AG09319 (cell line): ENCODE results near the gene USP43.
A peak's percentile ranks its signal among the peaks of the same experiment; 100 is the strongest.

ENCODE experiments used
- DNase-seq: peaks from one replicate; pipeline ENCODE4 v3.0.0-alpha.2; 2010; ENCODE audit warnings: low read depth; ENCODE audit errors: extremely low read depth
- TF ChIP-seq, protein P1 (sequence below): IDR thresholded peaks from 2 replicates; pipeline ENCODE4 v1.5.1; 2011; ENCODE audit warnings: low read depth, mild to moderate bottlenecking, inconsistent platforms, low read length, moderate library complexity

Gene USP43

DNA sequence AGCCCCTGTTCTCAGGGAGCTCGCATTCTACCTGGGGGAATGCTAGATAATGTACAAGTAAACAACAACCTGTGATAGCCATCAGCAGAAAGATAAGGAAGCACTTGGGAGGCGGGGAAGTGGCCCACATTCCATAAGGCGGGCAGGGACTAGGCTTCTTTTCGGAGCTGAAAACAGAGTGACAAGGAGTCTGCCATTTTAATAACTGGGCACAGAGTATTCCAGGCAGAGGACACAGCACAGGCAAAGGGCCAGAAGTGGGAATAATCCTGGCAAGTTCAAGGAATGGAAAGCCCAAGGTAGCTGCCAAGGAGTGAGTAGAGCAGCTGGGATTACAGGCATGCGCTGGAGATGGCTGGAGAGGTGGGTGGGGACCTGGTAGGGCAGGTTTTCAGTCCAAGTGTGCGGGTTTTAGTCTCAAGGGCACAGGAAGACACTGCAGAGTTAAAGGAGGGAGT is 24.3 kb downstream of the USP43 start:
- DNase-seq, result no peak
- TF ChIP-seq, protein P1, sequence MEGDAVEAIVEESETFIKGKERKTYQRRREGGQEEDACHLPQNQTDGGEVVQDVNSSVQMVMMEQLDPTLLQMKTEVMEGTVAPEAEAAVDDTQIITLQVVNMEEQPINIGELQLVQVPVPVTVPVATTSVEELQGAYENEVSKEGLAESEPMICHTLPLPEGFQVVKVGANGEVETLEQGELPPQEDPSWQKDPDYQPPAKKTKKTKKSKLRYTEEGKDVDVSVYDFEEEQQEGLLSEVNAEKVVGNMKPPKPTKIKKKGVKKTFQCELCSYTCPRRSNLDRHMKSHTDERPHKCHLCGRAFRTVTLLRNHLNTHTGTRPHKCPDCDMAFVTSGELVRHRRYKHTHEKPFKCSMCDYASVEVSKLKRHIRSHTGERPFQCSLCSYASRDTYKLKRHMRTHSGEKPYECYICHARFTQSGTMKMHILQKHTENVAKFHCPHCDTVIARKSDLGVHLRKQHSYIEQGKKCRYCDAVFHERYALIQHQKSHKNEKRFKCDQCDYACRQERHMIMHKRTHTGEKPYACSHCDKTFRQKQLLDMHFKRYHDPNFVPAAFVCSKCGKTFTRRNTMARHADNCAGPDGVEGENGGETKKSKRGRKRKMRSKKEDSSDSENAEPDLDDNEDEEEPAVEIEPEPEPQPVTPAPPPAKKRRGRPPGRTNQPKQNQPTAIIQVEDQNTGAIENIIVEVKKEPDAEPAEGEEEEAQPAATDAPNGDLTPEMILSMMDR, result no peak

DNA sequence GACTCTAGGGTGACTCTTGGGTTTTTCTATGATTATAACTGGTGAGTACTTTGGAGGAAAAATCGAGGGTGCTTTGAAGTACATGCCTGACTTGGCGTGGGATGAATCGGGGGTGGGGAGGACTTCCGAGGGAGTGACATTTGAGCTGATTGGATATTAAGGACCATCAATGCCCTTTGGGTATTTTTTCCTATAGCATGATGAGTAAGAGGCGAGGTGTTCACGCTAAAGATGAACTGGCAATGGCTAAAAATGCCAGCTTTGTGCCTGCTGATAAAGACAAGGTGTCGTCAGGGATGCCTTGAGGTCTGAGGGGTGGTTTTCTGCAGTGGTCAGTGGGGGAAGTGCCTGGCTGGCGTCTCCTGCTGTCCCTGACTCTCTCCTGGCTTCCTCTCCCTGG is 25.3 kb downstream of the USP43 start:
- TF ChIP-seq, protein P1, result no peak

DNA sequence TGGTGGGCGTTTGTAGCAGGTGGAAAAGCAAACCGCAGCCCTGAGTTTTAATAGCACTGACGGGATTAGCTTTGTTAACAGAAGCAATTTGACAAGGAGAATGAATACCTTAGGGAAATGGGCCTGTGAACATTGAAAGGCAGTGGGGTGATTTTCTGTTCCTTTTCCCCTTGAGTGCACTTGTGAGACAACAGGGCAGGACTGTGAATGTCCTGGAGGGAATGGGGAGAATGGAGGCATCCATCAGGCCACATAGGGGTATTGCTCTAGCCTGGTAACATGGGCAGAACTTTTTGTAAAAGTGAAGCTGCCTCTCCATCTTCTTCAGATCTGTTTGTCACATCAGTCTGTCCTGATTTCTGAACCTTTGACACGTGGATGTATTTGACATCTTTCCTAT is 26.2 kb downstream of the USP43 start:
- TF ChIP-seq, protein P1, result no peak
- no peak for DNase-seq

More for the DNA sequence above, 25.3 kb downstream of the USP43 start:
- no peak for DNase-seq

DNA sequence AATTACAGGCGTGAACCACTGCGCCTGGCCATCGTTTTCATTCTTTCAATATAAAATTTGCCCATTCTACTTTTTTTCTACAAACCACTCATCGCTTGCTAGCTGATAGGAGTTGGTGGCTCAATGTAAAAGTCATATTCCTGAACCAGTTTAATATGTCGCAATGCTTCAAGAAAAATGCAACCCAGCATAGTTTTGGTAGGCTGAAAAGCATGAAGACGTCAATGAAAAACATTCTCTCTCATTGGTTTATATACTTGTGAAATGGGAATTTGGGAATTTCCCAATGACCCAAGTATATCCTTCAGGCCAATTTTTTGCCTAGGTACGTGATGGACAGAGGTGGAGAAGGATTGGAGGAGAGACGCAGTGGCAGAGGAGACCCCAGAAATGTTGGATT is 26.9 kb downstream of the USP43 start:
- TF ChIP-seq, protein P1, result no peak
- DNase-seq, result no peak

DNA sequence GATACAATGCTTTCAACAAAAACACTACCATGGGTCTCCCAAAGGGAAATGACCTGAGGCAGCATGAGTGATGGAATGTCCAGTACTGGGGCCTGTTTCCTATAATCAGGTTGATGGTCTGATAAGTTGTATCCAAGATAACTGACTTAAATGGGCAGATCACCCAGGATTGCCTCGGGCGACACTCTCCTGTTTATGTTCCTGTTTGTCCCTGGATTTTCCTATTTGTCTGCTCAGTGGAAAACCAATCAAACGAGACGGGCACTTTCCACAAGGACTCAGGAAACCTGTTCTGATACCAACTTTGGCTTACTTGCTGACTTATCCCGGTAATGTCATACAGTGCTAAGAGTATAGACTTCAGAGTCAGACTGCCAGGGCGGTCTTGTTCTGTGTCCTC is 27.4 kb downstream of the USP43 start:
- no peak for DNase-seq
- TF ChIP-seq, protein P1, result no peak

DNA sequence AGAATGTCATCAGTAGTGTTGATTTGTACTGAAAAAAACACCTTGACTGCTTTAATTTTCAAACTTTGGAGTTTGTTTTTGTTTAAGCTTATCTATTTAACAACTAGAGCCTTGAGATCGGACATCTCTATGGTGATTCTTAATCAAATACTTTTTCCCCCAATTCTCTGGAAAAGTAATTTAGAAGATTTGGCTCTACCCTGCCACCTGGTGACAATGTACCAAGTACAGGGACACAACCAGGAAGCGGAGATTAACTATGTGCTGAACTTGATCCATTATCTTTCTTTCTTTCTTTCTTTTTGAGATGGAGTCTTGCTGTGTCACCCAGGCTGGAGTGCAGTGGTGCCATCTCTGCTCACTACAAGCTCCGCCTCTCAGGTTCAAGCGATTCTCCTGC is 30.8 kb downstream of the USP43 start:
- no peak for DNase-seq
- TF ChIP-seq, protein P1, result peak; percentile 13

DNA sequence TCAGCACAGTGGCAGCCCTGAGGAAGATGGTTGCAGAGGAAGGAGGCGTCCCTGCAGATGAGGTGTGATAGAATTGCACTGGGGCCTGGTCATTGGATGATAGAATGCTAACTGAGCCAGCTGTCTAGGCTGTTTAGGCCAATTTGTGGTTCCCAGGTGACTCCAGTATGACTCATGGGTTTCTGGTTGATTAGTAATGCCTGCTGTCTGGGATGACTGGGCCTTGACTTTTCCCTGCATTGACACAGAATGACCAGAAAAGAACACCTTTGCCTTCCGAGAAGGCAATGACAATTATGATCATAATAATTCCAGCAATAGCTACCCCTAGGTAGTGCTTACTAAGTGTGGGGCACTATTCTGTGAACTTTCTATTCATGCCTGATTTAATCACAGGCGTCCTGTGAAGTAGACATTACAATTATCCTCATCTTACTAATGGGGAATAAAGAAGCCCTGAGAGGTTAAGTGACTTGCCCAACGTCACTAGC is 31.5 kb downstream of the USP43 start:
- TF ChIP-seq, protein P1, result no peak

More for the DNA sequence above, 31.5 kb downstream of the USP43 start:
- DNase-seq, result no peak
